Measurements from ENCODE around the gene RNF223. TPM values are rescaled to one million over a fixed set of nuclear protein-coding genes. Genes with fewer than 3 reads are reported as not detected.

The RNF223 gene
- total RNA-seq, 1 experiment from 2014 or later, result not detected

DNA sequence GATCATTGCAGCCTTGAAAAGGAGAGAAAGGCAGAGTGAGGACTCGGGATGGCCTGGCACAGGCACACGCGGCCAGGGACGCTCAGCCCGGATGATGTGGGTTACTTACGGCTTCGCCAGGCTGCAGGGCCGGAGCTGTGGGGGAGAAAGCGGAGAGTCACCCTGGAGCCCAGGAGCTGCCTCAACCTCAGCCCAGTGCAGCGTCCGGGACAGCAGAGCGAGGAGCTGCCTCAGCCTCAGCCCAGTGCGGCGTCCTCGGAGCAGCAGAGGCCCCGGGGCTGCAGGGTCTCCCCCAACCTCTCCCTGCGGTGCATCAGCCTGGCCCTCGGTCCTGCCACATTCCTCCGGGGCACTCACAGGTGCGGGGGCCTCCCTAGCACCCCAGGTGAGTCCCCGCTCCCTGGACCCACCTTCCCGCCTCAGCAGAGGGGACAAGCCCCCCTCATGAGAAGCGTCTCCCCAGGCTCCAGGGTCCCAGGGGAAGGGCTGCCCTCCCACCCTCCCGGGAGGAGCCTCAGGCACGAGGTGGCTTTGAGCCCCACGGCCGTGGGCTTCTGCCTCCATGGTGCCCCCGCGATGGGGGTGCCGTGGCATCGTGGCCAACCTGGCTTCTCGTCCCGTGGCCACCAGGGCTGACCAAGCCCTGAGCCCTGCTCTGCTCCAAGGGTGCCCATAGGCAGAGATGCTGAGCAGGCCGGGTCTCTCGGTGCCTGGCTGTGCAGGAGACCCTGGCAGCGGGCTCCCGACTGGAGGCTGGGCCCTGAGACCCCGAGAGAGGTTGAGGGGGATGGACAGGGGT, 10.5 kb upstream of the RNF223 start:
- Mint-ChIP-seq H3K4me3 (no peak overlapping the region), H3K27me3 (ENCODE audit: low read depth) (no peaks in the 10 kb centered on the region), H3K27ac (no peak overlapping the region), H3K9me3 (no peaks in the 10 kb centered on the region), H3K36me3 (no peaks in the 10 kb centered on the region), H3K4me1 (no peaks in the 10 kb centered on the region)
- TF ChIP-seq SOX15 (CRISPR knock-in tag; IDR thresholded peaks at IDR 0.05) (no peak), KAT7 (CRISPR knock-in tag; IDR thresholded peaks at IDR 0.05; ENCODE audit: borderline replicate concordance) (no peak)
- CTCF ChIA-PET, result interaction anchor here (0.6 kb wide), 1 partner anchor 173 kb away, joined by 3 read pairs; no protein-coding TSS in a partner anchor
- no peak for DNase-seq (ENCODE audit: low spot score)
- no peak for ATAC-seq
- POLR2A ChIA-PET, result interaction anchor here (0.5 kb wide), 1 partner anchor 9 kb away, joined by 6 read pairs; no protein-coding TSS in a partner anchor

DNA sequence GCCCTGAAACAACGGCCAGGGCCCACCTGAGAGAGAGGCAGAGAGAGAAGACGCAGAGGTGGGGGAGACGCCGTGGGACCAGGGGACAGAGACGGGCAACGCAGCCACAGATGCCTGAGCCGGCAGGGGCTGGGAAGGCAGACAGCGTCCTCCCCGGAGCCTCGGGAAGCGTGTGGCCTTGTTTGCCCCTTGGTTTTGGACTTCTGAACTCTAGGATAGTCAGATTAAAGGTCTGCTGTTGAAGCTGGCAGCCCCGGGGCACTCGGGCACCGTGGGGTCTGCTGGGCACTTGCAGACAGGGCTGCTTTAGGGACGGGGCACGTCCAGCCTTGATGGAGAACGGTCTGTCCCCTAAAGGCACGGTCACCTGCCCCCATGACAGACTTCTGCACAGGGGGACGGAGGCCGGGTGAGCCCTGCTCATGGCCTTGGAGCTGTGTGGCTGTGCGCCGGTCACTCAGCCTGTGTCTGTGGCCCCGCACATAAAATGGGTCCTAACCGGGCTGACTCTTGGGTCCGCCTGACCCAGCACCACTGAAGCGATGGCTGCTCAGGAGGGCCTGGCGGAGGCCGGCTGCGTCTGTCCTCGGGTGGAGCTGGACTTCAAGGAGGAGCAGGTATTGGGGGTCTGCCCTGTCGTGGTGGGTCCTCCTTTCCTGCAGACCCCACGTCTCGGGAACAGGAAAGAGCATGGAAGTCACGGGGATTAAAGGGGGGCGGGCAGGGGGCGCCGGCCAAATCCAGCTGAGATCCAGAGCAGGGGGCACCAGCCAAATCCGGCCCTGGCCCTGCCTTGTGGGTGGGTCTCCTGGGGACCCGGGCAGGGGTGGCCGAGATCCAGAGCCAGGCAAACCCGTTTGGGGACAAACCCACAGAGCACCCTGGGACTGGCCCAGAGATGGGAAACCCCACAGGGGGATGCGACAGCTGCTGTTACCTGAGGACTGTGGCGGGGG, 9.6 kb upstream of the RNF223 start:
- no peak overlapping the region for H3K4me3 Mint-ChIP-seq
- DNase-seq (ENCODE audit: low spot score) (no peak), ATAC-seq (no peak)
- H3K27me3 Mint-ChIP-seq (ENCODE audit: low read depth), result no peaks in the 10 kb centered on the region
- H3K27ac Mint-ChIP-seq, result peak overlapping the region; percentile 65; the same call in 1 of the 2 replicates
- TF ChIP-seq ZNF512 (CRISPR knock-in tag; IDR thresholded peaks at IDR 0.05; ENCODE audit: borderline replicate concordance) (no peak), SMAD4 (CRISPR knock-in tag; IDR thresholded peaks at IDR 0.05) (no peak), MYBL2 (CRISPR knock-in tag; IDR thresholded peaks at IDR 0.05) (no peak), ATF6 (CRISPR knock-in tag; IDR thresholded peaks at IDR 0.05) (no peak), FOXJ3 (CRISPR knock-in tag; IDR thresholded peaks at IDR 0.05; ENCODE audit: borderline replicate concordance) (no peak), KAT7 (CRISPR knock-in tag; IDR thresholded peaks at IDR 0.05; ENCODE audit: borderline replicate concordance) (no peak), FOXP4 (CRISPR knock-in tag; IDR thresholded peaks at IDR 0.05) (no peak), ZNF671 (CRISPR knock-in tag; IDR thresholded peaks at IDR 0.05) (no peak), MLX (CRISPR knock-in tag; IDR thresholded peaks at IDR 0.05) (no peak), JUN (CRISPR knock-in tag; IDR thresholded peaks at IDR 0.05) (no peak)
- TF ChIP-seq, protein P1, sequence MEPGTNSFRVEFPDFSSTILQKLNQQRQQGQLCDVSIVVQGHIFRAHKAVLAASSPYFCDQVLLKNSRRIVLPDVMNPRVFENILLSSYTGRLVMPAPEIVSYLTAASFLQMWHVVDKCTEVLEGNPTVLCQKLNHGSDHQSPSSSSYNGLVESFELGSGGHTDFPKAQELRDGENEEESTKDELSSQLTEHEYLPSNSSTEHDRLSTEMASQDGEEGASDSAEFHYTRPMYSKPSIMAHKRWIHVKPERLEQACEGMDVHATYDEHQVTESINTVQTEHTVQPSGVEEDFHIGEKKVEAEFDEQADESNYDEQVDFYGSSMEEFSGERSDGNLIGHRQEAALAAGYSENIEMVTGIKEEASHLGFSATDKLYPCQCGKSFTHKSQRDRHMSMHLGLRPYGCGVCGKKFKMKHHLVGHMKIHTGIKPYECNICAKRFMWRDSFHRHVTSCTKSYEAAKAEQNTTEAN (CRISPR knock-in tag; IDR thresholded peaks at IDR 0.05), result no peak
- H3K9me3 Mint-ChIP-seq, result no peaks in the 10 kb centered on the region
- no peaks in the 10 kb centered on the region for H3K4me1 Mint-ChIP-seq
- no peaks in the 10 kb centered on the region for H3K36me3 Mint-ChIP-seq
- CTCF ChIA-PET, result no interaction called here
- POLR2A ChIA-PET, result no interaction called here
